NCI-H146 treated with DMSO at 0.1 percent for 48 hours (cell line): Measurements from ENCODE around the gene TMOD4.

ENCODE experiments used
- DNase-seq: peaks from one replicate; lab custom pipeline; 2025; ENCODE audit not compliant: unreplicated experiment; lab: John Stamatoyannopoulos, UW

The TMOD4 gene

GRCh38 chr1:151176514-151177045 lies 799 bp upstream of the TMOD4 start:
- DNase-seq: no peak

GRCh38 chr1:151175041-151175741 lies 590 bp downstream of the TMOD4 start:
- DNase-seq: no peak

DNA sequence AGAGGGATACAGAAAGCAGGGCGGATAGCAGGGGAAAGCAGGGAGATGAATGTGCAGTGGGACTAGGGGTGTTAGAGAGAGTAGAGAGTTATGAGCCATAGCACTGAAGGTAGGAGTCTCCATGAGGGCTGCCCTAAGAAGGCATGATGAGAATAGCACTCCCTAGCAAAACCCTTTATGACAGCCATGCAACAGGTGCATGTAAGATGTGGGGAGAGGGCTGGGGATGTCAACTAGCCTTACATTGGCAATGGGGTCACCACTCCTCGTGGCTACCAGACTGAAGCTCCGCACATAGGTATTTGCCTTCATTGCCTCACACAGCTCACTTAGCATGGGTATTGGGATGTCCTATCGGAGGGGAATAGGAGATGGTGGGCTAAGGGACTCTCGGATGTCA lies 4.6 kb downstream of the TMOD4 start:
- DNase-seq: no peak

DNA sequence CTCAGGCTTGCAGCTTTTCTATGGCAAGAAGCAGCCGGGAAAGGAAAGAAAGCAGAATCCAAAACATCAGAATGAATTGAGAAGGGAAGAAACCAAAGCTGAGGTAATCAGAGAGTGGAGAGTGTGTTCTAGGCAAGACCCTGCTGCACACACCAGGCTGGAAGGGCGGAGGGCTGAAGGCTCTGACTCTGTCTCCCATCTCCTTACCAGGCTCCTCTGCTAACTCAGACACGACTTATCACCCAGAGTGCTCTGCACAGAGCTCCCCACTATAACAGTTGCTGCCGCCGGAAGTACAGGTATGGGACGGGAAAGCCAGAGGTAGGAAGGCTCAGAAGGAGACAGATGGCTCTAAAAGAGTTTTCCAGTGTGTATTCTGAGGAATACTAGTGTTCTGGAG lies 8.7 kb downstream of the TMOD4 start:
- DNase-seq: no peak

DNA sequence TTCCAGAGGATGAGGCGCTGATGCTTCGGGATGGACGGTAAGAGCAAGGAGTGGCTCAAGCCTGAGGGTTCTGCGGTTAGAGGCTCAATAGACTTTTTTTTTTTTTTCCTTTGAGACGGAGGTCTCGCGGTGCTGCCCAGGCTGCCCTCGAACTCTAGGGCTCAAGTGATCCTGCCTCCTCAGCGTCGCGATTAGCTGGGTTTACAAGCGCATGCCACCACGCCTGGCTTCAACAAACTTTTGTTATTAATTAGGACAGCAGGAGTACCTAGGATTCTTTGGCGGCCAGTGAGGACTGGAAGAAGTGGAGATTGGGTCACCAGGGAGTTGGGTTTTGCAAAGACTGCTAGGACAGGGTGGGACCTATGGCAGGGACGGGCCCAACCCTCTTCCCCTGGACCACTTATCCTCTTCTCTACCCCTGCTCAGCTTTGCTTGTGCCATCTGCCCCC lies 9.2 kb downstream of the TMOD4 start:
- DNase-seq: peak; percentile 35

DNA sequence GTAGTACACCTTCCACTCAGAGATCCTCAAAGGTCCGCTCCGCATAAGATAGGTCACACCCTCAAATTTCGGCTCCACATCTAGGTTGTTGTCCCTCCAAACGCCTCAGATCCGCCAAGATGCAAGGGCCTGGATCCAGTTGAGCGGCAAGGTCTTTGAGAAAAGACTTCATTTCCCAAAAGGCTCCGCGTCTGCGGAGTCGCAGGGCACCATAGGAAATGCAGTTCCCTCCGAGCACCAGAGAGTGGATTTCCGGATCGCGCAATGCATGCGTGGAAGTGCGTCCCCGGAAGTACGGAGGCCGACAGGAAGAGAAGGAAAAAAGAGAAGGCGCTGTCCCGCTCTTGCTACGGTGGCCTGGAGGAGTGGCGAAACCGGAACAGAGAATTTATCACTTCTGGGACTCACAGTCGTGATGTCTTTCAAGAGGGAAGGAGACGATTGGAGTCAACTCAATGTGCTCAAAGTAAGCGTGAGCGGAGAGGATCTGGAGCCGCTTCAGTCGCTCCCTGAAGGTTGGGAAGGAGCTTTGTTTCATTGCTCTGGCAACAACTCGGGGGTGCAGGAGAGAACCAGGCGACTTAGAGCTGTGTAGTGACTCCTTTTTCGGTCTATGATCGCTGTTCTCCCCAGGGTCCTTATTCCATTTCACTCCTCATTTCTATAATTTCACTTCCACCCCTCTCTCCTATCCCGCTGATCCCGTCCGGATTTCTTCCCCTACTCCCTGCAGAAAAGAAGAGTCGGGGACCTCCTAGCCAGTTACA lies 9.9 kb downstream of the TMOD4 start, which contains the start of the genes LYSMD1 and SCNM1:
Gene LYSMD1, minus strand, starts transcription at position 165 of the 767 bp plus-strand sequence. CDS start 644 bp downstream, outside the sequence.
Gene SCNM1, plus strand, starts transcription at position 407 of the 767 bp plus-strand sequence. Its CDS starts 9 bp downstream, at position 416.
- DNase-seq: peak; percentile 94

- DNase-seq: peak; percentile 37
These were observed 10.5 kb downstream of the TMOD4 start for GRCh38 chr1:151165281-151165737.

DNA sequence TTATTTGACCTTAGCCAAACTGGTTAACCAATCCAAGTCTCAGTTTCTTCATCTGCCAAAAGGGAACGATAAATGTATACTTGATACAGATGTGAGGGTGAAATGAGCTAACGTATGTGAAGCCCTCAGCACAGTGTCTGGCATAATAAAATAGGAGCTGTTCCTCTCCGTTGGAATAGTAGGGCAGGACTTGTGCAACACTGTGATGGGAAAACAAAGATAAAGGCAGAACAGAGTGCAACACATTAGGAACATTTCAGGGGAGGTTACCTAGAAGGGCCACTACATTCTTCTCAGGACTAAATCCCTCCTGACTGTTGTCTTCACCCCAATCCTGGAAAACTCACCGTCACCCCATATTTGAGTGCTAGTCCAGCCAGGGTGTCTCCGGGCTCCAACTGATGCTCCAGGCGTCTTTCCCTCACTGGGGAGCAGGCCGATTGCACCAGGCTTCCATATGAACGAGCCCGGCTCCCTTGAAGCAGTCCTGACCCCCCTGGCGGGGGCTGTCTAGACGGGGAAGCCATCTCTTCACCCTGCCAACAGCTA lies 11.0 kb downstream of the TMOD4 start:
- DNase-seq: no peak

GRCh38 chr1:151159373-151159772 lies 16.4 kb downstream of the TMOD4 start:
- DNase-seq: no peak

- no peak for DNase-seq
These were observed 17.0 kb downstream of the TMOD4 start for GRCh38 chr1:151158751-151159251.

- DNase-seq: no peak
These were observed 17.5 kb downstream of the TMOD4 start for GRCh38 chr1:151158326-151158725.

GRCh38 chr1:151157067-151157531 lies 18.7 kb downstream of the TMOD4 start:
- DNase-seq: no peak

DNA sequence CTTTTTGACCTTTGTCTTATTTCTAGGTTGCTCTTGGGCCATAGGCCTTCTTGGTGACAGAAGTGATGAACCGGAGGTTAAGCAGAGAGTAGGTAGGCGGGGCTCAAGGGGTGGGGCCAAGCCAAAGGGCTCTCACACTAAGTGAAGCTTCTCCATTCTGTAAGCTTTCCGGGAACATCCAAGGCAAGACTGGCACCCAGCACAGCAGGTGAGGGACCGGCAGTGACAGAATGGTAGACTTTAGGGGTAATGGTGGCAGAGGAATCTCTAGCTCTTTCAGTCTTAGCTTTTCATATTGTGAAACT lies 19.3 kb downstream of the TMOD4 start, which contains the start of gene TNFAIP8L2:
Gene TNFAIP8L2, plus strand, starts transcription at position 135 of the 305 bp plus-strand sequence. CDS start 2,049 bp downstream, outside the sequence.
- no peak for DNase-seq

GRCh38 chr1:151147665-151148064 lies 28.1 kb downstream of the TMOD4 start:
- DNase-seq: no peak

DNA sequence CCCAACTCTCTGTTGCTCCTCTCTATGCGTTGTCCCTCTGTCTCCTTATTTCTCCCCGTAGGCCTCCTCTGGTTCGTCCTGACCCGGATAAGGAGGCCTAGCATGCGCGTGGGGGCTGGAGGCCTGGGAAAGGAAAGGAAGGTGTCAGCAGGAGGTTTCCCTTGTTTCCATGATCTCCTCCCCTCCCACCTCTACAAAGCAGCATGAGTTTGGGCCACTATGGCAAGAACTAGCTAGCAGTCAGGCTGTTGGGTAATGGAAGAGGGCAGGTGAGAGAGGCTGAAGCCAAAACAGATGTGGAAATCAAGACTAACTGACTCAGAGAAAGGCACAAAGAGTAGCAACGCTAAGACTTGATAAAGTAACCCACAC lies 28.7 kb downstream of the TMOD4 start:
- DNase-seq: no peak

GRCh38 chr1:151146412-151147131 lies 29.2 kb downstream of the TMOD4 start, which contains the start of gene SEMA6C:
TSS of gene SEMA6C (minus strand) at chr1:151146631. CDS start at chr1:151142621, 4,010 bp downstream.
- DNase-seq: peak; percentile 85

DNA sequence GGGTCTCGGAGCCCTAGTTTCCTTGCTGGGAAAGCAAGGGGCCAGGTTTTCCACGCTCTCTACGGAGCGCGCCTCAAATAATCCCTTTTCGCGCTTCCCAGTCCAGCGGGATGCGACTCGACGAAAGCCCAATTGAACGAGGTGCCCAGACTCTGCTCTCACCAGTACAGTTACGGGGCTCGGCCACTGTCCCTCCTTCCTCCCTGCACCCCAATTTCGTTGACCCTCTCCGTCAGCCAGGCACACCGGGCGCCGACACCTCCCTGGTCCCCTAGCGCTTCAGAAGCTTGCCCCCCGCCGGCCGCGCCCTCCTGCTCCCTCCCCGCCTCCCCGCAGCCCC lies 29.7 kb downstream of the TMOD4 start:
- DNase-seq: peak; percentile 47

GRCh38 chr1:151145304-151146071 lies 30.3 kb downstream of the TMOD4 start:
- no peak for DNase-seq

- DNase-seq: no peak
These were observed 31.1 kb downstream of the TMOD4 start for GRCh38 chr1:151144474-151145303.
